HCEC 1CT (cell line): ENCODE data around the gene GAS2L2.
A peak's percentile ranks its signal among the peaks of the same experiment; 100 is the strongest.
"Not testable (repeated sequence)": the region's sequence is repeated elsewhere in the genome, so short reads cannot be mapped to it uniquely, and the experiment has no call there.

ENCODE experiments used
- DNase-seq: peaks from one replicate; pipeline ENCODE4 v3.0.0-alpha.2; 2017

Gene GAS2L2

GRCh38 chr17:35726127-35726952 lies 26.7 kb downstream of the GAS2L2 start:
- peak; percentile 85 for DNase-seq

GRCh38 chr17:35725802-35726126 lies 27.3 kb downstream of the GAS2L2 start:
- DNase-seq, result no peak

- no peak for DNase-seq
Measured at GRCh38 chr17:35725058-35725457, 28.0 kb downstream of the GAS2L2 start.

GRCh38 chr17:35723735-35724134 lies 29.3 kb downstream of the GAS2L2 start:
- DNase-seq, result no peak

- no peak for DNase-seq
Measured at GRCh38 chr17:35717475-35717874, 35.6 kb downstream of the GAS2L2 start.

GRCh38 chr17:35716897-35717465 lies 36.1 kb downstream of the GAS2L2 start:
- peak; percentile 11 for DNase-seq

GRCh38 chr17:35716173-35716572 lies 36.9 kb downstream of the GAS2L2 start:
- no peak for DNase-seq

GRCh38 chr17:35715416-35715815 lies 37.6 kb downstream of the GAS2L2 start:
- no peak for DNase-seq

- DNase-seq, result no peak
Measured at GRCh38 chr17:35714988-35715387, 38.1 kb downstream of the GAS2L2 start.

- DNase-seq, result peak; percentile 66
Measured at GRCh38 chr17:35713069-35713728, 39.8 kb downstream of the GAS2L2 start.

- no peak for DNase-seq
Measured at GRCh38 chr17:35710950-35711349, 42.1 kb downstream of the GAS2L2 start.

- no peak for DNase-seq
Measured at GRCh38 chr17:35709874-35710273, 43.2 kb downstream of the GAS2L2 start.

GRCh38 chr17:35708951-35709350 lies 44.1 kb downstream of the GAS2L2 start:
- no peak for DNase-seq

- DNase-seq, result no peak
Measured at GRCh38 chr17:35708149-35708548, 44.9 kb downstream of the GAS2L2 start.

GRCh38 chr17:35705705-35706104 lies 47.3 kb downstream of the GAS2L2 start:
- no peak for DNase-seq

- no peak for DNase-seq
Measured at GRCh38 chr17:35705230-35705629, 47.8 kb downstream of the GAS2L2 start.

- not testable (repeated sequence) for DNase-seq
Measured at GRCh38 chr17:35703308-35703707, 49.7 kb downstream of the GAS2L2 start.

GRCh38 chr17:35701491-35701890 lies 51.5 kb downstream of the GAS2L2 start:
- no peak for DNase-seq

GRCh38 chr17:35700150-35700549 lies 52.9 kb downstream of the GAS2L2 start:
- DNase-seq, result peak; percentile 13

GRCh38 chr17:35698800-35699199 lies 54.2 kb downstream of the GAS2L2 start:
- DNase-seq, result no peak

- DNase-seq, result no peak
Measured at GRCh38 chr17:35695613-35696012, 57.4 kb downstream of the GAS2L2 start.

GRCh38 chr17:35694906-35695305 lies 58.1 kb downstream of the GAS2L2 start:
- no peak for DNase-seq
